ENCODE measurements around the gene ZNF322.
A peak's percentile ranks its signal among the peaks of the same experiment; 100 is the strongest.

Gene ZNF322

DNA sequence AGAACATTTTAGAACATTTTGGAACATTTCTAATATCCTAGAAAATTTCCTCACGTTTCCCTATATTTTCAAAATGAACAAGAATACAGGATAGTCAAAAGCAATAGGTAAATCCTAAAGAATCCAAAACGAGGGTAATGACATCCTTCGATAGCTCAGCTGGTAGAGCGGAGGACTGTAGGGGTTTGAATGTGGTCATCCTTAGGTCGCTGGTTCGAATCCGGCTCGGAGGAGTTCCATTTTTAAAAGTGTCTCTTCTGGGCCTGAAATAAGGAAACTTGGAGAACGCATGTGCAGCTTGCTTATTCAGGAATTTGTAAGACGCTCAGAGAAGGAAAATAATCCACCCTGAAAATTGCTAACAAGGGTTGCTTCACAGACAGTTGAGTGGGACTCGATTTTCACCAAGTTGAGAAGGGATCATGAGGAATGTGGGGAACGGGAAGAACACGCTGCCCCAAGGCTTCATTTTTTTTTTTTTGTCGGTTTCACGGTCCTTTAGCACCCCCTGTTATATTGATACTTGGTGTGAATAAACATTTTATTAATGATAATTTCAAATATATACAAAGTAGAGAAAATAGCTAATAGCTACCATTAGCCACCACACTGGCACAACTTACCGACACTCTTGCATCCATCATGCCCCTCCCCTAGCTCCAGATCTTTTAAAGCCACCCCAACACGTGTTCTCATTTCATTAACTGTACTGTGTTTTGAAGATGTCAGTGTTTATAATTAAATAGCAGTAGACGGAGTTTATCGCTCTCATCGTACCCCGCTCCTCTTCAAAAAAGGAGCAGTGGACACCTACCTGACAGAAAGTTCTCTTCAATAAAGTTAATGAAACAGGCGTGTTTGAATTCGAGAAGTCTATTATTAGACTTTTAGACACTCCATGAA lies 64.6 kb downstream of the ZNF322 start:
- H4K20me1 ChIP-seq (ENCODE audit: insufficient read depth, low read length, poor library complexity, severe bottlenecking) = peaks cover 11% of the 10 kb centered on the region
- peaks cover 30% of the 10 kb centered on the region for H3K79me2 ChIP-seq (ENCODE audit: insufficient read depth, low read length)
- H3K9me3 ChIP-seq (ENCODE audit: insufficient read depth, low read depth, low read length) = no peaks in the 10 kb centered on the region
- peaks cover 5% of the 10 kb centered on the region; the same call in 1 of the 2 replicates for H3K36me3 ChIP-seq (ENCODE audit: insufficient read depth, low read length)
- H3K4me3 ChIP-seq (ENCODE audit: low read length, poor library complexity, severe bottlenecking) = peak overlapping the region; percentile 97
- peak overlapping the region; percentile 31; the same call in 1 of the 2 replicates for H2AFZ ChIP-seq (ENCODE audit: low read length)
- H3F3A ChIP-seq (ENCODE audit: low read depth) = no peaks in the 10 kb centered on the region
- no peak for TF ChIP-seq EZH2phosphoT487 (IDR thresholded peaks at IDR 0.05; ENCODE audit: borderline replicate concordance)
- TF ChIP-seq, protein P1, sequence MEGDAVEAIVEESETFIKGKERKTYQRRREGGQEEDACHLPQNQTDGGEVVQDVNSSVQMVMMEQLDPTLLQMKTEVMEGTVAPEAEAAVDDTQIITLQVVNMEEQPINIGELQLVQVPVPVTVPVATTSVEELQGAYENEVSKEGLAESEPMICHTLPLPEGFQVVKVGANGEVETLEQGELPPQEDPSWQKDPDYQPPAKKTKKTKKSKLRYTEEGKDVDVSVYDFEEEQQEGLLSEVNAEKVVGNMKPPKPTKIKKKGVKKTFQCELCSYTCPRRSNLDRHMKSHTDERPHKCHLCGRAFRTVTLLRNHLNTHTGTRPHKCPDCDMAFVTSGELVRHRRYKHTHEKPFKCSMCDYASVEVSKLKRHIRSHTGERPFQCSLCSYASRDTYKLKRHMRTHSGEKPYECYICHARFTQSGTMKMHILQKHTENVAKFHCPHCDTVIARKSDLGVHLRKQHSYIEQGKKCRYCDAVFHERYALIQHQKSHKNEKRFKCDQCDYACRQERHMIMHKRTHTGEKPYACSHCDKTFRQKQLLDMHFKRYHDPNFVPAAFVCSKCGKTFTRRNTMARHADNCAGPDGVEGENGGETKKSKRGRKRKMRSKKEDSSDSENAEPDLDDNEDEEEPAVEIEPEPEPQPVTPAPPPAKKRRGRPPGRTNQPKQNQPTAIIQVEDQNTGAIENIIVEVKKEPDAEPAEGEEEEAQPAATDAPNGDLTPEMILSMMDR (conservative IDR thresholded peaks at IDR 0.05; ENCODE audit: low read length) = no peak
- peak overlapping the region; percentile 92 for H3K9ac ChIP-seq (ENCODE audit: low read depth, low read length, poor library complexity, severe bottlenecking)
- H3K9me2 ChIP-seq (replicated peaks; ENCODE audit: low read depth, low read length) = no peaks in the 10 kb centered on the region
- H3K27me3 ChIP-seq (ENCODE audit: insufficient read depth, low read length, poor library complexity, severe bottlenecking) = no peaks in the 10 kb centered on the region
- H3K4me1 ChIP-seq (ENCODE audit: insufficient read depth, low read length, poor library complexity, severe bottlenecking) = peaks cover 14% of the 10 kb centered on the region
- peak overlapping the region; percentile 87 for H3K4me2 ChIP-seq (ENCODE audit: low read depth, low read length, poor library complexity, severe bottlenecking)

- peaks cover 14% of the 10 kb centered on the region for H3K4me1 ChIP-seq (ENCODE audit: insufficient read depth, low read length, poor library complexity, severe bottlenecking)
- H3K27me3 ChIP-seq (ENCODE audit: insufficient read depth, low read length, poor library complexity, severe bottlenecking) = no peaks in the 10 kb centered on the region
- peaks cover 11% of the 10 kb centered on the region for H4K20me1 ChIP-seq (ENCODE audit: insufficient read depth, low read length, poor library complexity, severe bottlenecking)
- no peak overlapping the region for H3K9ac ChIP-seq (ENCODE audit: low read depth, low read length, poor library complexity, severe bottlenecking)
- peaks cover 24% of the 10 kb centered on the region for H3K79me2 ChIP-seq (ENCODE audit: insufficient read depth, low read length)
- no peaks in the 10 kb centered on the region for H3F3A ChIP-seq (ENCODE audit: low read depth)
- H3K36me3 ChIP-seq (ENCODE audit: insufficient read depth, low read length) = no peaks in the 10 kb centered on the region; the same call in 1 of the 2 replicates
- H3K9me3 ChIP-seq (ENCODE audit: insufficient read depth, low read depth, low read length) = no peaks in the 10 kb centered on the region
- no peak overlapping the region for H3K4me2 ChIP-seq (ENCODE audit: low read depth, low read length, poor library complexity, severe bottlenecking)
- no peak overlapping the region for H3K4me3 ChIP-seq (ENCODE audit: low read length, poor library complexity, severe bottlenecking)
- H2AFZ ChIP-seq (ENCODE audit: low read length) = no peak overlapping the region; the same call in 1 of the 2 replicates
- H3K9me2 ChIP-seq (replicated peaks; ENCODE audit: low read depth, low read length) = no peaks in the 10 kb centered on the region
- TF ChIP-seq, protein P1 (conservative IDR thresholded peaks at IDR 0.05; ENCODE audit: low read length) = no peak
- TF ChIP-seq EZH2phosphoT487 (IDR thresholded peaks at IDR 0.05; ENCODE audit: borderline replicate concordance) = no peak
Observed at GRCh38 chr6:26594131-26594498, 65.4 kb downstream of the ZNF322 start.

DNA sequence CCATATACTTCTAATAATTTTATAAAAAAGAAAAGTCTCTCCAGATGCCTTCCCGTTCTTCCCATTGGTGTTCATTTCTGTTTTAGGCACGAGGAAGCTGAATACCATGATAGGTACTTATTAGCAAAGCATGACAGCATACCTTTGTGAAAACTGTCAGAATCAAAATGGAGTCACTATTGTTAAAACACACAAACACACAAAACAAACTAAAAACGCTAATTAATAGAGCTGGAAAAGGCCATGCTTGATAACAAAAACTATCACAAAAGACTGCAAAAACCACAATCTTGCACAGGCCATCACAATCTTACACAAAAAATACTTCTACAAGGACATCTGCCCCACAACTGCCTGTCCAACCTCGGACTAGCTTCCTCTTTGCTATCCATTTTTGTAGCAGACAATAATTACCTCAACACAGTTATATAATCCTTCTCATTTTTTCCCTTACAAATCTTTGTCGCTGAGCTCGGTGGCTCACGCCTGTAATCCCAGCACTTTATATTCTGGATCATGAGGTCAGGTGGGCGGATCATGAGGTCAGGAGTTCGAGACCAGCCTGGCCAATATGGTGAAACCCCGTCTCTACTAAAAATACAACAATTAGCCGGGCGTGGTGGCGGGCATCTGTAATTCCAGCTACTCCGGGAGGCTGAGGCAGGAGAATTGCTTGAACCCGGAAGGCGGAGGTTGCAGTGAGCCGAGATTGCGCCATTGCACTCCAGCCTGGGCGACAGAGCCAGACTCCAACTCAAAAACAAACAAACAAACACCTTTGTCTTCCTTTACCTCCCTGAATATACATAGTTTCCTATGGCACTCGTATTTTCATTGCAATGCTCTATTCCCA lies 66.0 kb downstream of the ZNF322 start:
- Histone ChIP-seq H3K9me2 (replicated peaks; ENCODE audit: low read depth, low read length) (no peaks in the 10 kb centered on the region), H3K4me3 (ENCODE audit: low read length, poor library complexity, severe bottlenecking) (no peak overlapping the region), H2AFZ (ENCODE audit: low read length) (no peak overlapping the region), H3K79me2 (ENCODE audit: insufficient read depth, low read length) (peaks cover 18% of the 10 kb centered on the region), H3K36me3 (ENCODE audit: insufficient read depth, low read length) (no peaks in the 10 kb centered on the region), H3K9ac (ENCODE audit: low read depth, low read length, poor library complexity, severe bottlenecking) (no peak overlapping the region), H4K20me1 (ENCODE audit: insufficient read depth, low read length, poor library complexity, severe bottlenecking) (peaks cover 11% of the 10 kb centered on the region), H3K9me3 (ENCODE audit: insufficient read depth, low read depth, low read length) (no peaks in the 10 kb centered on the region), H3F3A (ENCODE audit: low read depth) (no peaks in the 10 kb centered on the region), H3K4me2 (ENCODE audit: low read depth, low read length, poor library complexity, severe bottlenecking) (no peak overlapping the region), H3K4me1 (ENCODE audit: insufficient read depth, low read length, poor library complexity, severe bottlenecking) (peaks cover 14% of the 10 kb centered on the region), H3K27me3 (ENCODE audit: insufficient read depth, low read length, poor library complexity, severe bottlenecking) (no peaks in the 10 kb centered on the region)
- no peak for TF ChIP-seq EZH2phosphoT487 (IDR thresholded peaks at IDR 0.05; ENCODE audit: borderline replicate concordance)
- TF ChIP-seq, protein P1 (conservative IDR thresholded peaks at IDR 0.05; ENCODE audit: low read length) = no peak
